Thymus (tissue), 11 donors: ENCODE results near the gene HOXC5. TPM values are rescaled to one million over a fixed set of nuclear protein-coding genes. Genes with fewer than 3 reads are reported as not detected.
"Not testable (repeated sequence)": the region's sequence is repeated elsewhere in the genome, so short reads cannot be mapped to it uniquely, and the experiment has no call there.

ENCODE experiments used
- DNase-seq, 9 donors: peaks; one replicate each; pipeline ENCODE4 v3.0.0-alpha.2; 2013; ENCODE audit warnings: low spot score in 9 of 9, low read depth in 6 of 9, missing footprints in 1 of 9
- H3K27ac ChIP-seq, 2 donors: one replicate each; pipeline ENCODE4 v1.5.1; 2013; ENCODE audit warnings: control low read depth in 1 of 2, low read depth in 1 of 2, low read length in 1 of 2, mild to moderate bottlenecking in 1 of 2, moderate library complexity in 1 of 2
- H3K27me3 ChIP-seq, 2 donors: one replicate each; pipeline ENCODE4 v1.5.1; 2013; ENCODE audit warnings: low read length in 1 of 2; ENCODE audit not compliant: control insufficient read depth in 2 of 2, insufficient read depth in 1 of 2
- H3K36me3 ChIP-seq, 2 donors: one replicate each; pipeline ENCODE4 v1.5.1; 2013; ENCODE audit warnings: low read length in 1 of 2, mild to moderate bottlenecking in 1 of 2, moderate library complexity in 1 of 2; ENCODE audit not compliant: control insufficient read depth in 2 of 2, insufficient read depth in 2 of 2
- H3K4me1 ChIP-seq, 2 donors: one replicate each; pipeline ENCODE4 v1.5.1; 2013; ENCODE audit warnings: low read length in 2 of 2; ENCODE audit not compliant: control insufficient read depth in 2 of 2, insufficient read depth in 2 of 2
- H3K4me3 ChIP-seq, 2 donors: one replicate each; pipeline ENCODE4 v1.5.1; 2013; ENCODE audit warnings: low read length in 2 of 2, control low read depth in 1 of 2, mild to moderate bottlenecking in 1 of 2
- H3K9me3 ChIP-seq, 2 donors: one replicate each; pipeline ENCODE4 v1.5.1; 2013; ENCODE audit warnings: low read length in 1 of 2, mild to moderate bottlenecking in 1 of 2; ENCODE audit not compliant: control insufficient read depth in 2 of 2, insufficient read depth in 1 of 2
- WGBS: extraction: QIAGEN DNeasy Blood & Tissue Kit; methylation state at CpG from one replicate; pipeline ENCODE4 v1.1.7; 2013; 5-methylcytosine and 5-hydroxymethylcytosine counted together
- polyA plus RNA-seq: library from polyadenylated mRNA; stranded (reverse); fragments of 200-250 nt; gene quantifications from one replicate; pipeline ENCODE4 v1.2.3, GENCODE V29; 2013
- total RNA-seq: library from RNA; stranded (reverse); fragments of 120-200 nt; gene quantifications from one replicate; pipeline ENCODE4 v1.2.4, GENCODE V29; 2013
- donor health status: healthy.

The HOXC5 gene
- total and polyA plus RNA-seq, 2 donors, result 0.05 TPM; not detected in 1

- H3K27ac ChIP-seq, result no peak overlapping the region
- 54% methylated on average over 2 of the region's 2 CpGs for WGBS
Measured at GRCh38 chr12:54041097-54041690, 8.3 kb downstream of the HOXC5 start.

GRCh38 chr12:54042033-54042432, 9.2 kb downstream of the HOXC5 start:
- H3K4me1 ChIP-seq, H3K4me3 ChIP-seq, DNase-seq, H3K27ac ChIP-seq, H3K36me3 ChIP-seq, H3K9me3 ChIP-seq: not testable (repeated sequence)
- peaks cover 66 to 99% of the 10 kb centered on the region in 2 donors for H3K27me3 ChIP-seq
- 59% methylated on average over 6 of the region's 6 CpGs for WGBS

More at GRCh38 chr12:54041097-54041690, 8.3 kb downstream of the HOXC5 start:
- peaks cover 66 to 99% of the 10 kb centered on the region in 2 donors for H3K27me3 ChIP-seq
- no peaks in the 10 kb centered on the region for H3K36me3 ChIP-seq
- peaks cover 0 to 3% of the 10 kb centered on the region in 2 donors for H3K9me3 ChIP-seq
- no peak overlapping the region for H3K4me3 ChIP-seq
- DNase-seq, result no peak
- no peaks in the 10 kb centered on the region for H3K4me1 ChIP-seq

GRCh38 chr12:54042970-54043853, 10.4 kb downstream of the HOXC5 start:
- Histone ChIP-seq H3K9me3 (peaks cover 0 to 4% of the 10 kb centered on the region in 2 donors), H3K27ac (no peak overlapping the region), H3K27me3 (peaks cover 62 to 99% of the 10 kb centered on the region in 2 donors), H3K4me3 (no peak overlapping the region), H3K4me1 (no peaks in the 10 kb centered on the region), H3K36me3 (no peaks in the 10 kb centered on the region)
- DNase-seq, result no peak
- whole genome bisulfite sequencing, result 35% methylated on average over 6 of the region's 6 CpGs

DNA sequence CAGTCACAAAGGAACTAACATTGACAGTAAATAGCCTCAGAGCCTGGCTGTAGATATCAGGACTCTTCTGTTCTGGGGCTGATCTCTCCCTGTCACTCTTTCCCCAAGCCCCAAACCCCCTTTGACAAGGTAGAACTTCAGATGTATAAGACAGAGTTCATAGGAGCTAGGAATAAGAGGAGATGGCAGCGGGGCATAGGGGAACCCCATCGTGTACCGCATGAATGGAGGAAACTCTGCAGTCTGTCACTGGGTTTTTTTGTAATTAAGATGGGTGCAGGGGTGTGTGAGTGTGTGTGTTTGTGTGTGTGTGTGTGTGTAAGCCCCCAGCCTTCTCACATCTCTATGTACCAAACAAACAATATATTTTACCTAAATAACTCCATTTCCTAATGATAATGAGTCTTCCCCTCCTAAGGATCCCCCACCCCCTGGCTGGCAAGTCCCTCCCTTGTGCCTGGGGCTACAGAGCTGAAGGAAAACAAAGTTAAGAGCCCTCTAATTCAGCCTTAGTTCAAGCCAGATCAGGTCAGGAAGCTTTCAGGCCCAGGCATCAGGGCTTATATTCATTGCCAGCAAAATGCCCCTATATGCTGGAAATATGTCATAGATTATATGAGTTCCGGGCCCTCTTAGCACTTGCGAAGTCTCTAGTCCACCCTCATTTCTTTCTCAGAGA, 11.7 kb downstream of the HOXC5 start:
- H3K9me3 ChIP-seq, result peaks cover 0 to 4% of the 10 kb centered on the region in 2 donors
- no peaks in the 10 kb centered on the region for H3K36me3 ChIP-seq
- no peak for DNase-seq
- no peak overlapping the region for H3K27ac ChIP-seq
- WGBS, result 42% methylated on average over 5 of the region's 5 CpGs
- no peaks in the 10 kb centered on the region for H3K4me1 ChIP-seq
- no peak overlapping the region for H3K4me3 ChIP-seq
- H3K27me3 ChIP-seq, result peaks cover 63 to 99% of the 10 kb centered on the region in 2 donors

- no peaks in the 10 kb centered on the region for H3K4me1 ChIP-seq
- no peak overlapping the region for H3K27ac ChIP-seq
- no peak overlapping the region for H3K4me3 ChIP-seq
- no peaks in the 10 kb centered on the region for H3K36me3 ChIP-seq
- H3K27me3 ChIP-seq, result peaks cover 62 to 99% of the 10 kb centered on the region in 2 donors
- peaks cover 0 to 4% of the 10 kb centered on the region in 2 donors for H3K9me3 ChIP-seq
- DNase-seq, result no peak
Measured at GRCh38 chr12:54045401-54045800, 12.6 kb downstream of the HOXC5 start.

DNA sequence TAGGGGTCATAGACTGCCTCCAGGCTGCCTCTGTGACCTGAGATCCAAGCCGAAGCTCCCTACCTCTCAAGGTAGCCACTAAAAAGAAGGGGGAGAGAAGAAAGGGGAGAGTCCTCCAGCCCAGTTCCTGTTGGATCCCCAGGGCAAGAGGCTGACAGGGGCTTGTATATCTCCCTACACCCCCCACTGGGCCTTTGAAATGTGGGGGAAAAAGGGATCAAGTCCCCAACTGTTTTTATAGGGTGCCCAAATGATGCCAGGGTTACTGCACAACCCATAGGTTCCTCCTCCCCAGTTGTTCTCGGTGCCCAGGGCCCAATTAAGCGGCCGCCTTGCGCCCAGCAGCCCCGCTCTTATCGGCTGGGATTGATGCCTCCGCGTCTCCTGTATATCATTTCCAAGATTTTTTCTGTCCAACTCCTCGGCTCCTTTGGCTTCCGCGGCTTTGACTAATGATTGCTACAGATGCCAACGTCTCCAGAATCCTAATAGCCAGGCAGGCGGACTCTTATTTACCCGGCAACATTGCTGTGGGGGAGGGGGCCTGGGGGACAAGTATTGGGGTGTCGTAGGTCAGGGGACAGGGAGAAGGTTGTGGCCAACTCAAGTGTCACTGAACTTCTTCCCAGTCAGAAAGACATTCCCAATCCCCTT, 13.1 kb downstream of the HOXC5 start:
- Histone ChIP-seq H3K27ac (no peak overlapping the region), H3K27me3 (peaks cover 62 to 99% of the 10 kb centered on the region in 2 donors), H3K4me1 (no peaks in the 10 kb centered on the region), H3K9me3 (peaks cover 0 to 4% of the 10 kb centered on the region in 2 donors), H3K4me3 (no peak overlapping the region), H3K36me3 (no peaks in the 10 kb centered on the region)
- no peak for DNase-seq
- 33% methylated on average over 16 of the region's 16 CpGs for WGBS

- H3K4me3 ChIP-seq, result no peak overlapping the region
- peaks cover 0 to 4% of the 10 kb centered on the region in 2 donors for H3K9me3 ChIP-seq
- WGBS, result 16% methylated on average over 27 of the region's 27 CpGs
- no peak for DNase-seq
- no peak overlapping the region for H3K27ac ChIP-seq
- H3K36me3 ChIP-seq, result no peaks in the 10 kb centered on the region
- no peaks in the 10 kb centered on the region for H3K4me1 ChIP-seq
- peaks cover 65 to 99% of the 10 kb centered on the region in 2 donors for H3K27me3 ChIP-seq
Measured at GRCh38 chr12:54046809-54047159, 13.9 kb downstream of the HOXC5 start.

GRCh38 chr12:54047160-54047963, 14.5 kb downstream of the HOXC5 start:
- Histone ChIP-seq H3K27ac (no peak overlapping the region), H3K27me3 (peaks cover 70 to 100% of the 10 kb centered on the region in 2 donors), H3K9me3 (peaks cover 0 to 4% of the 10 kb centered on the region in 2 donors), H3K4me3 (no peak overlapping the region), H3K4me1 (no peaks in the 10 kb centered on the region), H3K36me3 (no peaks in the 10 kb centered on the region)
- WGBS, result 8% methylated on average over 61 of the region's 61 CpGs
- DNase-seq, result no peak
